GM21723 (cell line): Measurements from ENCODE around the gene TMEM156.
A peak's percentile ranks its signal among the peaks of the same experiment; 100 is the strongest.
"Not testable (repeated sequence)": the region's sequence is repeated elsewhere in the genome, so short reads cannot be mapped to it uniquely, and the experiment has no call there.

ENCODE experiments used
- ATAC-seq: cut with Tn5 transposase; IDR thresholded peaks from one replicate; pipeline ENCODE4 v1.9.1; 2021; ENCODE audit warnings: mild to moderate bottlenecking, moderate library complexity; ENCODE audit not compliant: unreplicated experiment

TMEM156 gene

DNA sequence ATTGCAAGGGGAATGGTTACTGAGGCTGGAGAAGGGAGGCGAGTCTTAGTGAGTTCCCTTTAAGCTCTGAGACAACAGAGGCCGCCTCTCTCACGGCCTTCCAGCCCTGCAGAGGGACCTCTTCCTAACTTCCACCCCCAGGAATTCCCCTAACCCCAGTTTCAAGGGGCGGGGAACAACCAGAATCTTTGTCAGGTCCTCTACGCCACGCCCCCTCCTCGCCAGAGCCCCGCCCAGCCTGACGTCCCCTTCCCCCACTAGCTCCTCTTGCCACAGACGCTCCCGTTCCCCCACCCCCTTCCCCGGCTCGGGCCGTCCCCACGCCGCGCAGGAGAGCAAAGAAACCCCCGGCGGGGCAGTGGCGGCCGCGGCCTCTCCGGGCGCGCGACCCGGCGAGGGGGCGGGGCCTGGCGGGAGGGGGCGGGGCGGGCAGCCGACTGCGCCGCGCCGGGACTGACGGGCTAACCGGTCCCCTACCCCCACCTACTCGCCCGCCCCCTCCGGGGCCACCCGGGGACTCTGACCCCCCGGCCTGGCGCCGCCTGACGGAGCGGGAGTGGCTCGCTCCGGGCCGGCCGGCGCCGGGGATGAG is 12.3 kb upstream of the TMEM156 start:
- ATAC-seq, result peak; percentile 69

GRCh38 chr4:39043861-39044363 is 11.7 kb upstream of the TMEM156 start:
- ATAC-seq, result no peak

DNA sequence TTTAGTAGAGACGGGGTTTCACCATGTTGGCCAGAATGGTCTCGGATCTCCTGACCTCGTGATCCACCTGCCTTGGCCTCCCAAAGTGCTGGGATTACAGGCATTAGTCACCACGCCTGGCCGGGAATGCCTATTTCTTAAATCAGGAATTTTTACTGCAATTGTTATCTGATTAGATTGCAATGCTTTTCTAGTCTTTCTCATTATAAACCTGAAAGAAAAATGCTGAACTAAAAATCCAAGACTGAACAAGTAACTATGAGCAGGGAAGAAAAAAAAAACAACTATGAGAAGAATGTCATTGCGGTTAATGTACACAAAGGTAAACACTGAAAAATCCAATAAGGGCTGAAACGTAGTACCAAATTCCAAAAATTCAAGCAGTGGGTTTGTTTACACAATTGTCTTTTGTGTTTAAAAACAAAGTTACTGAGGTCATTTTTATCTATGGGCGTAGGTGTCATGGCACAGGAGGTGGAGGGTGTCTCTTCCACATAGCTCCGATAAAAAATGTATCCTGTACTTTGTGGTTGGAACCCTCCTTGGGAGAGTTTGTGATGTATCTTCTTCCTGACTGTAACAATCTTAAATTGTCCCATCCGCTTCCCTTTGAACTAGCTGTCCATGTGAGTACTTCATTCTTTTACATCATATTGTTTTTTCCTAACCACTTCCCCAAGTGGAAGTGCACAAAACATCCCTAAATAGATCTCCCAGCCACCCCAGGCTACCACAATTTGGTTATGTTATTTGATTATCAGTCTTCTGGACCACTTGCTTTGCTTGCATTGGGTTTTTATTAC is 11.1 kb upstream of the TMEM156 start:
- ATAC-seq, result no peak

GRCh38 chr4:39042366-39042765 is 10.2 kb upstream of the TMEM156 start:
- ATAC-seq, result no peak

DNA sequence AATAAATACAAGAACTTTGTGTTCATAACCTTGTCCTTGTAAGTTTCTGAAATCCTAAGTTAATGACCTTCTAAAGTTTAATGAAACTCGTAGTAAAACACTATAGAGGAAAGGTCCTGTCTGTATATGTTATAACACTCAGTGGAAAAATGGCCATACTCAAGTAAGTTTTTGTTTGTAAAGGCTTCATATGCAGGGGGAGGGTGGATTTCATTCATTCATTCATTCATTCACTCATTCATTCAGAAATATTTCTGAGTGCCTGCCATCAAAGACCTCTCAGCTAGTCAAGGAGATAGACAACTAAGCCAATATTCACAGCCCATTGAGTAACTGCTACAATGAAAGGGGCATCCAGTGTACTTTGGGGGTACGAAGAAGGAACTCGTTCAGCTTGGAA is 6.9 kb upstream of the TMEM156 start:
- no peak for ATAC-seq

- no peak for ATAC-seq
Observed at GRCh38 chr4:39037941-39038340, 5.7 kb upstream of the TMEM156 start.

GRCh38 chr4:39037491-39037825 is 5.2 kb upstream of the TMEM156 start:
- ATAC-seq, result no peak

- ATAC-seq, result no peak
Observed at GRCh38 chr4:39036172-39036571, 4.0 kb upstream of the TMEM156 start.

GRCh38 chr4:39031590-39032020 is 604 bp downstream of the TMEM156 start:
- ATAC-seq, result not testable (repeated sequence)

GRCh38 chr4:39030725-39031124 is 1.5 kb downstream of the TMEM156 start:
- ATAC-seq, result peak; percentile 9

DNA sequence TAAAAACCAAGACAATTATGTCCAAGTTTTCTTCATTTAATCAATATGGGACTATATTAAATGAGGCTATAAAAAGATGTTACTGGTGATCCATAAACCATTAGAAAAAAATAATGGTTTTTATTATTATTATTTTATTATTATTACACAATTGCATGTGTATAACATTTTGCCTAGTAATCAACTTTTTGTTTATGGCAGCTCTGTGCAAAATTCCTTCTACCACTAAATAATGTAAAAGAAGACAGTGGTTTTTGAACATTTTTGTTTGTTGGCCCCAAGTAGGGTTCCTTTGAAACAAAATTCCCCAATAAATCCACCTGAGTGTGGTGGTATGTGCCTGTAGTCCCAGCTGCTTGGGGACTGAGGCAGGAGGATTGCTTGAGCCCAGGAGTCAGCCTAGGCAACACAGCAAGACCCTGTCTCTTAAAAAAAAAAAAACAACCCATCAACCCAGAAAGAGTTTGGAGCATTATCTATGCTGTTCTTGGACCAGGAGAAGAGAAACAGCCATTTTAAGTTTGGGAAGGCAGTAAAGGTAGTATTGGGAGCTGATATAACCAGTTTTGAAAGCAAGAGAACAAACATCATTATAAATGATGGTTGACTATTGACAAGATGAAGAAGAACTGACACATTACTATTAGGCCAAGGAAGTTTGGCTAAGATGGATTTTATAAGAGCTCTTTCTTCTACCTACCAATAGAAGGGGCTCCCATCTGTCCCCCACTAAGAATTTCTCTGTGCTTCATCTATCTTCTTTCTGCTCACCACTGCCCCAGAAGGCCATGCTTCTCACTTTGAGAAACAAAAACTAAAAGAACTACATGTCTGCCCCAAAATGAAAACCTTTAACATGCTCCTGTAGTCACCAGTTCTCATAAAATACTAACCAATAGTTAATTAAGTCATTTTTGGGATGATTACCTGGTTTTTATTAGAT is 2.2 kb downstream of the TMEM156 start:
- ATAC-seq, result peak; percentile 34

DNA sequence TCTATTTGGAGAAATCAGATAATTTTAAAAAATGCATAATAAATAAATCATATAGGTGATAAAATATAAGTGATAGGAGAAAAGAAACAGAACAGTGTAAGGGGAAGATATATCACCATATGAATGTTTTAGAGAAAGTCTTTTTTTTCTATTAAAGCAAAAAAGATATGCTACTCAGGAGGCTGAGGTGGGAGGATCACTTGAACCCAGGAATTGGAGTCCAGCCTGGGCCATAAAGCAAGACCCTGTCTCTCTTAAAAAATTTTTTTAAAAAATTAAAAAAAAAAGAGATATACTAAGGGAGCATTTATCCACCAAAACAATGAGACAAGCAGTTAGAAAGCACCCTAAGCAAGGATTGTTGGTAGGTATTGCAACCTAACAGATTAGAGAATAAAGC is 6.1 kb downstream of the TMEM156 start:
- ATAC-seq, result no peak

DNA sequence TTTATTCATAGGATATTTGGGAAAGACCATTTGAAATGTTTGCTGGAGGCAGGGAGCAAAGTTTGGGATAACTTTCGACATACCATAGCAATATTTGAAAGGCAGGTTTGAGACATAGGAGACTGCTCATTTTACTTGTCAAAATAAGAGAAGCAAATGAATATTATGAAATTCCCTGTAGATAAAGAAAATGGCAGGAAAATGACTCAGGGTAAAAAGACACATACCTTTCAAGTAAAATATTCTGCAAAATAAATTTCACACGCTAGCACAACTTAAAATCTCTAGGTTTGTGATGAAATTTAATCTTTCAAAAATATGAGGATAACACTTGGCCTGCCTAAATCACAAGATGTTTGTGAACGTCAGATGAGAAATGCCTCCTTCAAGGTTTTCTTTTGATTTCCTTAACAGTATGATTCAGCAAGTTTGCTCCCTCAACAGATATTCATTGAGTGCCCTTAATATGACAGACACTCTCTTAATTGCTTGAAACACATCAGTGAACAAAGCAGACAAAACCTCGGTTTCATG is 6.6 kb downstream of the TMEM156 start:
- no peak for ATAC-seq

- no peak for ATAC-seq
Observed at GRCh38 chr4:39024311-39024865, 7.8 kb downstream of the TMEM156 start.

- no peak for ATAC-seq
Observed at GRCh38 chr4:39023059-39023458, 9.2 kb downstream of the TMEM156 start.

GRCh38 chr4:39022241-39022640 is 10.0 kb downstream of the TMEM156 start:
- ATAC-seq, result no peak

DNA sequence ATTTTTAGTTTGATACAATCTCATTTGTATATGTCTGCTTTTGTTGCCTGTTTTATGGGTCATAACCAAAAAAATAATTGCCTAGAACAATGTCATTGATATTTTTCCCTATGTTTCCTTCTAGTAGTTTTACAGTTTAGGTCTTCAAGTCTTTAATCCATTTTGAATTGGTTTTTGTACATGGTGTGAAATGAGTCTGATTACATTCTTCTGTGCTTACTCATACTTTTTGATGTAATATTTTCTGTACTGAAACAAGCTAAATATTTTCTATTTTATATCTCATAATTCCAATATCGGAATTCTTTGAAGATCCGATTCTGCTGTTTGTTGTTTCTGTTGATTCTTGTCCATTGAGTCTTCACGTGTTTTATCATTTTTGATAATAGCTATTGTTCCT is 10.6 kb downstream of the TMEM156 start:
- no peak for ATAC-seq

- ATAC-seq, result no peak
Observed at GRCh38 chr4:39020130-39020529, 12.1 kb downstream of the TMEM156 start.

DNA sequence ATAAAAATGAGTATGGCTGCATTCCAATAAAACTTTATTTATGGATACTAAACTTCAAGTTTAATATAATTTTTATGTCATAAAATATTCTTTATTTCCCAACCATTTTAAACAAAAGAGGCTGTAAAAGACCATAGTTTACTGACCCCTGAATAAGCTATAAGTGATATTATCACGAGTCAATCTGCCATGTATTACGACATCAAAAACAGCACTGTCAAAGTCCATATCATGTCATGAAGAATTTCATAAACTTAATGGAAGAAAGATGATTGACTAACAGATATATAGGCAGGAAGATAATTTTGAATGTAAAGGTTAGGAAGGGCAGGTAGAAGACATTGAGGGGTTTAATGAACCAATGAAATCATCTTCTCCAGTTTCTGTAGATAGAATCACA is 18.2 kb downstream of the TMEM156 start:
- ATAC-seq, result no peak

- ATAC-seq, result no peak
Observed at GRCh38 chr4:39004758-39005157, 27.5 kb downstream of the TMEM156 start.

- not testable (repeated sequence) for ATAC-seq
Observed at GRCh38 chr4:39002058-39002457, 30.2 kb downstream of the TMEM156 start.
